ENCODE results near the gene TCEA3.

The TCEA3 gene

GRCh38 chr1:23341931-23342692 is 82.4 kb downstream of the TCEA3 start:
- DNase-seq (ENCODE audit: low read depth in 1 of 2, low spot score in 1 of 2): no peak

- DNase-seq (ENCODE audit: low read depth in 1 of 2, low spot score in 1 of 2): no peak
Measured at GRCh38 chr1:23339632-23340031, 84.9 kb downstream of the TCEA3 start.

GRCh38 chr1:23337869-23338268 is 86.7 kb downstream of the TCEA3 start:
- no peak for DNase-seq (ENCODE audit: low read depth in 1 of 2, low spot score in 1 of 2)

GRCh38 chr1:23331713-23332112 is 92.8 kb downstream of the TCEA3 start:
- no peak for DNase-seq (ENCODE audit: low read depth in 1 of 2, low spot score in 1 of 2)
